GM20431 (cell line): ENCODE data around the gene TEX13A.
"Not testable (repeated sequence)": the region's sequence is repeated elsewhere in the genome, so short reads cannot be mapped to it uniquely, and the experiment has no call there.

ENCODE experiments used
- in situ Hi-C: fragments of 300-500 bp; cut with MseI, MboI; formaldehyde crosslinking; loops from one replicate; pipeline ENCODE4 v1.15.0; 2020; ENCODE audit warnings: low sequenced_read_pairs; ENCODE audit not compliant: unreplicated experiment

TEX13A gene, protein sequence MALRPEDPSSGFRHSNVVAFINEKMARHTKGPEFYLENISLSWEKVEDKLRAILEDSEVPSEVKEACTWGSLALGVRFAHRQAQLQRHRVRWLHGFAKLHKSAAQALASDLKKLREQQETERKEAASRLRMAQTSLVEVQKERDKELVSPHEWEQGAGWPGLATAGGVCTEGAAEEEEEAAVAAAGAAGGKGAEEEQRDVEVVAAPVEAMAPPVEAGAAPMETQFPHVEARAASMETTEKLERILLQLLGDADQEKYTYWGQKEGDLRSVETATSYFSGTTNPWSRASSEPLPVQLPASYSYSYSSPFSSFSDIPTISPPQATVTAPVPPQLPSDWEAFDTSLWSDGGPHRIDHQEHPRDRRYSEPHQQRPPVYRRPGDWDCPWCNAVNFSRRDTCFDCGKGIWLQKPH

GRCh38 chrX:105220636-105221035 is at the start of gene TEX13A:
TSS of gene TEX13A (minus strand) at chrX:105220694. CDS start at chrX:105220397, 297 bp downstream.
- in situ Hi-C loops: no loop called here

DNA sequence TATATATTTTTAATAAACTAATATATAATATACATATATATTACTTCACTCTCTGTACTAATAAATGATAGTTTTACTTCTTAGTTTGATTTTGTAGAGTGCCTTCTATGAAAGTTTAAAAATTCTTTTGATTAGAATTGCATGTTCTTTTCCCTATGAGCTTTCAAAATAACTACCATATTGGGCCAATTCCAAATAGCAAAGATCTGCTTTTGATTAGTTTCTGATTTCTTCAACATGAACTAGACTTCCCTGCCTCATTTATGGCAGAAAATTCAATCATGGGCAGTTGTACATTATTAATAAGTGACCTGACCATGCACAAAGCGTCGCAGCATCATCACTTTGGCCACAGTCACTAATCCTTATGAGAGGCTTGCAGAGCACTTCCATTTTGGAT is 48.9 kb upstream of the TEX13A start:
- in situ Hi-C loops: no loop called here

DNA sequence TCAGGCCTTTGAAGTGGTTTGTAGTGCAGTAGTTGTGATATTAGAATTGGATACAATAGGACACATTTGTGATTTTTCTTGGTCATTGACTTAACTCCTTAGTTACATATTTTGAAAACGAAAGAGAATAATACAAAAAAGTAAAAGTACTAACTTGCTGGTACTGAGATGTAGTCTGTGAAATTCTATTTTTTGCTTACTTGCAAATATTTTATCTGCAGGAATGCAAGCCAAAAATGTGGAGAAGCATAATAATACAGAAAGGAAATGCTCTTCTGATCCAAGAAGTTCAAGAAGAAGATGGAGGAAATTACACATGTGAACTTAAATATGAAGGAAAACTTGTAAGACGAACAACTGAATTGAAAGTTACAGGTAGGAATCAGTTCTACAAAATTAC is 46.7 kb upstream of the TEX13A start:
- in situ Hi-C loops: no loop called here

GRCh38 chrX:105266456-105266855 is 46.0 kb upstream of the TEX13A start:
- in situ Hi-C loops: no loop called here

DNA sequence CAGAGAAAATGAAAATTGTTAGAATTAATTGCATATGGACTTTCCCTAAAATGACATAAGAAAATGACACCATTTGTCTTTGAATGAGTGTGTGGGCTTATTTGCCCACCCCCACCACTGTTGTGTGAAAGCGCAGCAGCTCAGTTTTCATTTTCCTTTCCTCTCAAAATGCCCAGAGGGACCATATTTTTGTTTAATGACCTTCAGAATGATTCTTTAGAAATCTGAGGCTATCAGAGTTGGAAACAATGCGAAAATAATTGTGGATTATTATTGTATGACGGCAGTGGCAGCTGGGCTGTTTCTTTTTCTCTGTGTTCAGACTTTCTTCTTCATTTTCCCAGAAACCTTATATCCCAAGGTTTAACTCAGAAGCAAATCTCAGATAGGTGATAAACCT is 44.6 kb upstream of the TEX13A start:
- in situ Hi-C loops: no loop called here

DNA sequence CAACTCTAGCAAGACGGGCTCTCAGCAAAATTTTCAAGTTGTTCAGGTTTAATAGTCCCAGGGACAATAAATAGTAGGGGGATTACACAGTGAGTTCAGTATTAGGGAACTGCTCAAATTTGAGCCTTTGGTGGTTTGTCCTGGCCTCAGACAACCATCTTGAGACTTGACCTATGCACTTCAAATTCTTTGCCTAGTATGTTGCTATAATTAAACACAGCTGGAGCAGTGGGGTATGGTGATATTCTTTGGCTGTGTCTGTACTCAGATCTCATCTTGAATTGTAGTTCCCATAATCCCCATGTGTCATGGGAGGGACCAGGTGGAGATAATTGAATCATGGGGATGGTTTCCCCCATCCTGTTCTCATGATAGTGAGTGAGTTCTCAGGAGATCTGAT is 43.3 kb upstream of the TEX13A start:
- in situ Hi-C loops: no loop called here

DNA sequence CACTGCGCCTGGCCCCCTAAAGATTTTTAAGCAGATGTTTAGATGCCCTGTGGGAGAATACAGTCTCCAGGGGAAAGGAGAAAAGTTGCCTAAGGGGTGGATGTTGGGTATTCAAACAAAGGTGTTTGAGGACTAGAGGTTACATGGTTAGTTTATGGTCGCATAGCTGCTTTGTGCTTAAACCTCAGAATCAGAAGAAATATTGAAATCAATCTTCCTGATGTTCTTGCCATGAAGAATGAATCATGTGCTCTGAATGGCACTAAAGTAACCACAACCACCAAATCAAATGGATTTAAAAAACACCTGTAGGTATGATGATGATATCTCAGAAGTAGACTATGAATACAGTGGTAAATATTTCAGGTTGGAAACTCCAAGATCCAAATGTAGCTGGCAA is 42.7 kb upstream of the TEX13A start:
- in situ Hi-C loops: no loop called here

DNA sequence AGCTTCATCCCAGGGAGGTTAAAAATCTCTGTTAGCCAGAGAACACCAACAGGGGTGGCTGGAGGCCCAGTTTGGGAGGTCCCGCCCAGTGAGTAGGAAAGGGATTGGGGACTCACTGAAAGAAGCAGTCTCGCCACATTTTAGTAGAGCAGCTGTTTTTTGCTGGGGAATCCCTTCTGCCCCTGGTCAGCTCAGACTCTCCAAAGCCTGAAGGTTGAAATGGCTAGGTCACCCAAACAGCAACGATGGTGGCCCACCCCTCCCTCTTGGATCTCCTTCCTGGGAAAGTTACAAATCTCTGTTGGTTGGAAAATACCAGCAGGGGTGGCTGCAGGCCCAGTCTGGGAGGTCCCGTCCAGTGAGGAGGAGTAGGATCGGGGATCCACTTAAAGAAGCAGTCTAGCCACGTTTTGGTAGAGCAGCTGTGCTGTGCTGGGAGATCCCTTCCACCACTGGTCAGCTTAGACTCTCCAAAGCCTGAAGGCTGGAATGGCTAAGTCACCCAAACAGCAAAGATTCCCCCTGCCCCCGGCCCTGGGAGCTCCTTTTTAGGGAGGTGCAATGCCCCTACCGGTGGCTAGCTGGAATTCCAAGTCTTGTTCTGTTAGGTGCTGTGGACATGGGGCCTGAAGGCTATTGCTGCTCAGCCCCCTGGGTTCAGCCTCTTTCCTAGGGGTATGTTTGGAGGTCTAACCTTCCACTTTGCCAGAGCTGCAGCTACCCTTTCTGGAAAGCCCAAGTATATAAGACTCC is 40.0 kb upstream of the TEX13A start:
- in situ Hi-C loops: no loop called here

DNA sequence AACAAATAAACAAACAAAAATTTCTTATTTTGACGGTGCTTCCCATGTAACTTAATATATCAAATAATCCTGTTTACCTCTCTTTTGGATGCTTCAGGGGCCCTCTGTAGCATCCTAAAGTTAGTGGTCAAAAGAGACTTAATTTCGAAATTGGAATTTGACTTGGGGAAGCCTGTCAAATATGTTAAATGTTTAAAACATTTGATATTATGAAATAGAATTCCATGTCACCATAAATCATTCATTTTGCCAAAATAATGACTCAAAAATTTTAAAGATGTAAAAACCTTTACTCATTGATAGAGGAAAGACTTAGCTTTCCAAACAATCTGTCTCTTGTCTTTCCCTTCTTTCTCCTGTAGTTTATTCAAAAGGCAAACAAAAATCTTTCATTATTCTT is 20.6 kb upstream of the TEX13A start:
- in situ Hi-C loops: no loop called here

DNA sequence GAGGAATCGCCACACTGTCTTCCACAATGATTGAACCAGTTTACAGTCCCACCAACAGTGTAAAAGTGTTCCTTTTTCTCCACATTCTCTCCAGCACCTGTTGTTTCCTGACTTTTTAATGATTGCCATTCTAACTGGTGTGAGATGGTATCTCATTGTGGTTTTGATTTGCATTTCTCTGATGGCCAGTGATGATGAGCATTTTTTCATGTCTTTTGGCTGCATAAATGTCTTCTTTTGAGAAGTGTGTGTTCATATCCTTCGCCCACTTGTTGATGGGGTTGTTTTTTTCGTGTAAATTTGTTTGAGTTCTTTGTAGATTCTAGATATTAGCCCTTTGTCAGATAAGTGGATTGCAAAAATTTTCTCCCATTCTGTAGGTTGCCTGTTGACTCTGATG is 16.9 kb upstream of the TEX13A start:
- in situ Hi-C loops: not testable (repeated sequence)

DNA sequence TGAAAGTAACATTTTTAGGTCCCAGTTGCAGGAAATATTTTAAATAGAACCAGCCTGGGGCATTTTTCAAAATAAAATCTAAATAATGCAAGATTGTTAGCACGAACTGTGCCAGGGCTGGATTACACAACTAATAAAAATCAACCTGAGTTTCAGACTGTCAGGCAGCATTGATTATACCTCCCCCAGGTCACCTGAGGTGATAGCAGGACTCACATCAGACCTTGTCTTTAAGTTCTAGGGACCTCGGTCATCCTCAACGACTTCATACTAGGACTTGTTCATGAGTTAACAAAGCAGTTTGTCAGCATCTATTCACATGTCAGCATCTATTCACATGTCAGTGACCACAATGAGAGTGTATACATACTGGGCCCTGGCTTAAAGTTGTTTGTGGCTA is 8.7 kb upstream of the TEX13A start:
- in situ Hi-C loops: no loop called here

DNA sequence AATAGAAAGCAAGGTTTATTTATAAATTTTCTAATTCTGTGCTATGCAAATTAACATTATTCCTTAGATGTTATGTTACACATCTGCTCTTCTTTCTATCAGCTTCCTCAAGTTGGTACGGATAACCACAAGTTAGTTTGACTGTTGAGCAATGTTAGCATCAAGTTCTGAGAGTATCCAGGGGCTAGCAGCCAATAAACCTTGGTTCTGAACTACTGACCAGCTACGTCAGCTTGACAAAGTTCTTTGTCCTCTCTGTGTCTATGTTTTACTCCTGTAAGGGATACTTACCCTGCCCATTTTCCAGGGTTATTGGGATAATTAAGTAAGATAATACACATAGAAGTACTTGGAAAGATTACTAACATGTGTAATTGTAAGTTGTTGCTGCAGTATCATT is 8.1 kb upstream of the TEX13A start:
- in situ Hi-C loops: no loop called here

DNA sequence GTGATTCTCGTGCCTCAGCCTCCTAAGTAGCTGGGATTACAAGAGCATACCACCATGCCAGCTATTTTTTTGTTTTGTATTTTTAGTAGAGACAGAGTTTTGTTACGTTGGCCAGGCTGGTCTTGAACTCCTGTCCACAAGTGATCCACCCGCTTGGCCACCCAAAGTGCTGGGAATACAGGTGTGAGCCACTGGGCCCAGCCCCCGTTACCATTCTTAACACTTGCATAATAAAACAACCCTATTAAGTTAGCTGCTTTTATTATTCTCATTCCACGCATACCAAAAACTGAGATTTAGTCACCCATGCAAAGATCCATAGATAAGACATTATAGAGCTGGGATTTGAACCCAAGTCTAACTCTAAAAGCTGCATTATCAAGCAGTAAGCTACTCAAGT is 6.0 kb upstream of the TEX13A start:
- in situ Hi-C loops: no loop called here

DNA sequence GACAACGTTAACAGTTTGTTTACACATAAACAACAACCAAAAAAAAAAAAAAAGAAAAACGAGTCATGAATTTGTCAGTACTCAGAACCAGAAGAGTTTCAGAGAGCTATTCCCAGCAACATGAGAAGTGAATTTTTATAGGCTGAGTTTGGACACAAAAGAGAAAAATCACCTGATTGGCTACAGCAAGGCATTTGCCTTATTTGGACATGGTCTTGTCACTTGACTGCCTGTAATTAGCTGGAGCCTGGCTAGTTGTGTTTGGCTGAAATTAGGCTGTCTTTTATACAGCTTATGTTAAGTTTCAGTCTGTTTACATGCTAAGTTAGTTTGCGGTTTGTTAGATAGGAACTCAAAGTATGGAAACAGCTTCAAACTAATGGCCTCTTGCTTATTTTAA is 880 bp upstream of the TEX13A start:
- in situ Hi-C loops: no loop called here

DNA sequence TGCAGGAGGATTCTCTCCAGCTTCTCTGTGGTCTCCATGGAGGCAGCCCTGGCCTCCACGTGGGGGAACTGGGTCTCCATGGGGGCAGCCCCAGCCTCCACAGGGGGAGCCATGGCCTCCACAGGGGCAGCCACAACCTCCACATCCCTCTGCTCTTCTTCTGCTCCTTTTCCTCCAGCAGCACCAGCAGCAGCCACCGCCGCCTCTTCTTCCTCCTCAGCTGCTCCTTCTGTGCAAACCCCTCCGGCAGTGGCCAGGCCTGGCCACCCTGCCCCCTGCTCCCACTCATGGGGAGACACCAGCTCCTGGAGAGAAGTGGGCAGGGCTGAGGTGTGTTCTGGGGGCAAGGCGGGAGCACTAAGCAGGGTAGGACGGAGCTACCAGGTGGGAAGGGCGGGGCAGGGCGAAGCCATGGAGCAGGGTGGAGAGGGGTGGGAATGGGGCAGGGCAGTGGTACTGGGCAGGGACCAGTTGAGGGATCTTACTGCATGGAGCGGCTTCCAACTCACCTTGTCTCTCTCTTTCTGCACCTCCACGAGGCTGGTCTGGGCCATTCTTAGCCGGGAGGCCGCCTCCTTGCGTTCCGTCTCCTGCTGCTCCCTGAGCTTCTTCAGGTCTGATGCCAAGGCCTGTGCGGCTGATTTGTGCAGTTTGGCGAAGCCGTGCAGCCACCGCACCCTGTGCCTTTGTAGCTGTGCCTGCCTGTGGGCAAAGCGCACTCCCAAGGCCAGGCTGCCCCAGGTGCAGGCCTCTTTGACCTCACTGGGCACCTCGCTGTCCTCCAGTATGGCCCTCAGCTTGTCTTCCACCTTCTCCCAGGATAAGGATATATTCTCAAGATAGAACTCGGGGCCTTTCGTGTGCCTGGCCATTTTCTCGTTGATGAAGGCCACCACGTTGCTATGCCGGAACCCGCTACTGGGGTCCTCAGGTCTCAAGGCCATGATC is 766 bp downstream of the TEX13A start:
- in situ Hi-C loops: no loop called here

DNA sequence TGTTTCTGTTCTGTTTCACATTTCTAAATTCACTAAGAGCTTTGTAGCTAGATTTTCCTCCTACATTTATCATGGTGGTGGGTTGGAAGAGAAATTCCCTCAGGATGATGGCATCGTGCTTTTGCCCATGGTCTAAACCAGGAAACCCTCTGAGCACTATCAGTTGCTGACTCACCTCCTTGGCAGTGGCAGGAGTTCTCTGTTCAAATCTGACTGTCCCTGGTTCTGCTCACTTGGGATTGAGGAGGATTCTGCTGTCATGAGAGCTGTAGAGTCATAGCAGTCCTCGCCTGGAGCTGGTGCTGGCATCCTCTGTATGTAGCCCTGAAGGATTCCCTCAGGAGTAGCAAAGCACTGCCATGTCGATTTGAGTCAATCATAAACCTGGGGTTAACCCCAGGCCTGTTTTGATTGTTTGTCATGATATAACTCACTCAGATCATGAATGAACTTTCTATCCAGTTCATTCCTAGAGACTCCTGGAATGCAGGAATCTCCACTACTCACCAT is 9.4 kb downstream of the TEX13A start:
- in situ Hi-C loops: no loop called here

DNA sequence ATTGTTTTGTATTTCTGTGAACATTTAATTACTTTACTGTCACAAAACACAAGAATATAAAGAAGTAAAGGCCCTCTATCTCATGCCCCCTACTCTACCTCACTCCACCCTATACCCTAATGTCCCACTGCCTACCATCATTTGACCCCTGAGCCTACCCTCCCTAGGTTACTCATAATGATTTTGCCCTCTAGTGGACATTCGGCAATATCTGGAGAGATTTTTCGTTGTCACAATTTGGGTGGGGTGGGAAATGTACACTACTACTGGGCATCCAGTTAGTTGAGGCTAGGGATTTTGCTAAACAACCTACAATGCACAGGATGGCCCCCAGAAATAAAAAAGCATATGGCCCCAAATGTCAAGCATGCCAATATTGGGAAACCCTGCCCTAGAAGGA is 10.2 kb downstream of the TEX13A start:
- in situ Hi-C loops: no loop called here

DNA sequence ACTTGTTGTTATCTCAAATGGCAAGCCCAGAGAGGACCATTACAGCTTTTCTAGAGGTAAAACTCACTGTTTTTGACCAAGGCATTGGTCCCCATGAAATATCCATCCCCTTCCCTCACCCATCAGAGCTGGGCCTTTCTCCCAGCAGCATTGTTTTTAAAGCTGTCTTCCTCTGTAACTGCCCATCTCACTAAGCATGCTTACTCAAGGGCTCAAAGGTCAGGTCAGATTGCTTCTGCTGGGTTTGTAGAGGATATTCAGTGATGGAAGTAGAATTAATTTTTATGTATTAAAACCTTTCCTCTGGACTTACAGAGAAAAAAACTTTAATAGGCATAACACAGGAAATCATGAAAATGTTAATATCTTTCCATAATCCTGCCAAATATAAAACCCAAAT is 11.1 kb downstream of the TEX13A start:
- in situ Hi-C loops: no loop called here

DNA sequence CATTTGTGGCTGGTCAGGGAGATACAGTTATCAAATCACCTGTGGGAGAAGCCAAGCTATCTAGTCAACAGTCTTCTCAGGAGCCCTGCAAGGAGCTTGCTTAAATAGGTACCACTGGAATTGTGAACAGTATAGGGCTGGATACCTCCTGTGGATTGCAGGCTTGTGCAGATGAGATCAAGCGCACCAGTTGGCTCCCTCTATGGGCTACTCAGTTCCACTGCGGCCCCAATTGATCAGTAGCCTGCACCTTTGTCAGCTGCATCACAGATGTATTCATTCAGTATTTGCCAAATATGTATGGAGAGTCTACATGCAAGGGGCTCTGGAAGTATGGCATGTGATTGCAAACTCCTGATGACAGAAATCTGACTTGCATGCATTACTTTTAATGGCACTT is 28.6 kb downstream of the TEX13A start:
- in situ Hi-C loops: no loop called here

DNA sequence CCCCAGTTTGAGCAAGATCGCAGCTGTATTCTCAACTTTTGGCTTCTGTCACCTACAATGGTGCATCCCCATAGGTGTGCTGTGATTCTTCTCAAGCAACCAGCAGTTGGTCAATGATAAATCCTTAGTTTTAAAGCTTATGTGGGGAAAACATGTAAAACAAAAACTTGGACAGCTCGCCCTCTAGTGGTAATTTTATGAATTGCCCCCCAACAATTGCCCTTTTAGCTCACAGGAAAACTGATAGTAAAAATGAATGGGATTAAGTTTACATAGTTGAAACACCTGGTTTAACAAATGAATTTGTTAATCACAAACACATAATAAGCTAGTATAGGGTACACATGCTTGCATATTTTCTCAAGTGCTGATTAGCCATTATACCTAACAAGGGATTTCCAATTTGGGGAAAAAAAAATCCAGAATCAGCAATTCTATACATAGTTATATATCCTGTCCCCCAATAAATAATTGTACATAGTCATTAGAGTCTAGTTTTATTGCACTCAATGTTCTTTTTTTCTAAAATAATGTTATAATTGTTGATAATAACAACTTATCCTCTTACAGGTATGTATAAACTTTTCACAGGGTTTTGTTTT is 30.1 kb downstream of the TEX13A start:
- in situ Hi-C loops: no loop called here
